Hepatocyte (in vitro differentiated cells): Measurements from ENCODE around the gene USH1C. TPM values are rescaled to one million over a fixed set of nuclear protein-coding genes. Genes with fewer than 3 reads are reported as not detected.
A peak's percentile ranks its signal among the peaks of the same experiment; 100 is the strongest.

Experiments
- DNase-seq: peaks from one replicate; pipeline ENCODE4 v3.0.0-alpha.2; 2016; ENCODE audit warnings: low spot score
- H2AFZ ChIP-seq: fragments of 200-600 bp; sonication (generic); 2 replicates; pipeline ENCODE4 v1.6.0; 2016; ENCODE audit warnings: antibody characterized with exemption, mild to moderate bottlenecking
- H3K27ac ChIP-seq: fragments of 200-600 bp; sonication (generic); 2 replicates; pipeline ENCODE4 v1.5.1; 2016; ENCODE audit warnings: mild to moderate bottlenecking
- H3K27me3 ChIP-seq: fragments of 200-600 bp; sonication (generic); 2 replicates; pipeline ENCODE4 v1.6.1; 2016
- H3K36me3 ChIP-seq: fragments of 200-600 bp; sonication (generic); replicated peaks from 2 replicates; pipeline ENCODE4 v1.5.1; 2016; ENCODE audit warnings: low read depth; ENCODE audit not compliant: insufficient read depth
- H3K4me1 ChIP-seq: fragments of 200-600 bp; sonication (generic); 2 replicates; pipeline ENCODE4 v1.5.1; 2016; ENCODE audit warnings: mild to moderate bottlenecking, moderate library complexity; ENCODE audit not compliant: insufficient read depth
- H3K4me2 ChIP-seq: fragments of 200-600 bp; sonication (generic); 2 replicates; pipeline ENCODE4 v1.6.0; 2016
- H3K4me3 ChIP-seq: fragments of 200-600 bp; sonication (generic); 2 replicates; pipeline ENCODE4 v1.5.1; 2016; ENCODE audit warnings: mild to moderate bottlenecking
- H3K79me2 ChIP-seq: fragments of 200-600 bp; sonication (generic); 2 replicates; pipeline ENCODE4 v1.6.0; 2017; ENCODE audit warnings: mild to moderate bottlenecking
- H3K9me2 ChIP-seq: fragments of 200-600 bp; sonication (generic); replicated peaks from 2 replicates; pipeline ENCODE4 v1.6.0; 2017; ENCODE audit warnings: mild to moderate bottlenecking; ENCODE audit not compliant: insufficient read depth
- H3K9me3 ChIP-seq: fragments of 200-600 bp; sonication (generic); 2 replicates; pipeline ENCODE4 v1.5.1; 2016; ENCODE audit warnings: low read depth, mild to moderate bottlenecking
- H4K20me1 ChIP-seq: fragments of 200-600 bp; sonication (generic); 2 replicates; pipeline ENCODE4 v1.6.0; 2016; ENCODE audit warnings: mild to moderate bottlenecking; ENCODE audit not compliant: insufficient read depth, poor library complexity, severe bottlenecking
- CTCF ChIP-seq: fragments of 200-600 bp; sonication (generic); IDR thresholded peaks from 2 replicates; pipeline ENCODE4 v1.5.1; 2016; ENCODE audit warnings: antibody characterized with exemption, mild to moderate bottlenecking; ENCODE audit not compliant: poor library complexity
- EZH2 ChIP-seq: fragments of 200-600 bp; sonication (generic); IDR thresholded peaks from 2 replicates; pipeline ENCODE4 v1.6.1; 2016; ENCODE audit warnings: antibody characterized with exemption, mild to moderate bottlenecking, borderline replicate concordance
- EZH2phosphoT487 ChIP-seq: fragments of 200-600 bp; sonication (generic); IDR thresholded peaks from one replicate; pipeline ENCODE4 v1.6.1; 2018; ENCODE audit warnings: antibody characterized with exemption, mild to moderate bottlenecking, low read depth, moderate library complexity; ENCODE audit not compliant: unreplicated experiment, severe bottlenecking
- WGBS: methylation state at CpG from one replicate; pipeline ENCODE4 v1.1.6; 2016; ENCODE audit warnings: low lambda C conversion rate; ENCODE audit errors: missing lambda C conversion rate; 5-methylcytosine and 5-hydroxymethylcytosine counted together
- polyA plus RNA-seq: library from polyadenylated mRNA; unstranded; fragments of >200 nt; fragmentation: Nextera tagmentation; extraction: Ambion mirVana; gene quantifications from 2 replicates; pipeline ENCODE4 v1.2.1, GENCODE V29; 2016
- total RNA-seq: library from RNA; depleted of rRNA; stranded (reverse); fragments of >200 nt; gene quantifications from 2 replicates; pipeline ENCODE4 v1.2.3, GENCODE V29; 2014

The USH1C gene
- total and polyA plus RNA-seq, 2 experiments from 2014 or later = 54.3 to 60.6 TPM

- TF ChIP-seq CTCF = peak; percentile 81
- no peak for TF ChIP-seq EZH2
- Histone ChIP-seq H2AFZ (no peak overlapping the region), H3K4me1 (no peaks in the 10 kb centered on the region), H4K20me1 (no peaks in the 10 kb centered on the region), H3K79me2 (no peaks in the 10 kb centered on the region), H3K27ac (no peak overlapping the region), H3K36me3 (no peaks in the 10 kb centered on the region), H3K4me2 (no peak overlapping the region), H3K27me3 (no peaks in the 10 kb centered on the region), H3K9me3 (no peaks in the 10 kb centered on the region), H3K9me2 (no peaks in the 10 kb centered on the region), H3K4me3 (no peak overlapping the region)
- peak; percentile 84 for DNase-seq
- 42% methylated on average over 9 of the region's 9 CpGs for WGBS
Observed at GRCh38 chr11:17504330-17505107, 39.7 kb downstream of the USH1C start.

- H4K20me1 ChIP-seq = no peaks in the 10 kb centered on the region
- H3K9me2 ChIP-seq = no peaks in the 10 kb centered on the region
- TF ChIP-seq EZH2phosphoT487 = no peak
- TF ChIP-seq CTCF = no peak
- TF ChIP-seq EZH2 = no peak
- no peaks in the 10 kb centered on the region for H3K4me1 ChIP-seq
- H3K79me2 ChIP-seq = no peaks in the 10 kb centered on the region
- no peak overlapping the region for H3K4me3 ChIP-seq
- DNase-seq = no peak
- H3K36me3 ChIP-seq = no peaks in the 10 kb centered on the region
- H2AFZ ChIP-seq = no peak overlapping the region
- WGBS = 80% methylated on average over 4 of the region's 4 CpGs
- no peak overlapping the region for H3K27ac ChIP-seq
- H3K9me3 ChIP-seq = no peaks in the 10 kb centered on the region
- H3K4me2 ChIP-seq = no peak overlapping the region
- no peaks in the 10 kb centered on the region for H3K27me3 ChIP-seq
Observed at GRCh38 chr11:17502630-17503029, 41.6 kb downstream of the USH1C start.

GRCh38 chr11:17500673-17501072, 43.5 kb downstream of the USH1C start:
- Histone ChIP-seq H3K9me2 (no peaks in the 10 kb centered on the region), H3K9me3 (no peaks in the 10 kb centered on the region), H3K4me3 (no peak overlapping the region), H3K4me2 (no peak overlapping the region), H3K36me3 (no peaks in the 10 kb centered on the region), H2AFZ (no peak overlapping the region), H3K27me3 (no peaks in the 10 kb centered on the region), H3K27ac (no peak overlapping the region), H4K20me1 (no peaks in the 10 kb centered on the region), H3K4me1 (no peaks in the 10 kb centered on the region), H3K79me2 (no peaks in the 10 kb centered on the region)
- DNase-seq = no peak
- 90% methylated on average over 12 of the region's 12 CpGs for WGBS
- no peak for TF ChIP-seq EZH2phosphoT487
- TF ChIP-seq EZH2 = no peak
- no peak for TF ChIP-seq CTCF
